Suprapubic skin (tissue), 4 donors: ENCODE results near the gene EOMES.

Source experiments
- POLR2A ChIP-seq, 2 donors: fragments of 450-650 bp; IDR thresholded peaks; one replicate each; pipeline ENCODE4 v1.6.1; 2017; ENCODE audit warnings: antibody characterized with exemption in 2 of 2, mild to moderate bottlenecking in 2 of 2, moderate library complexity in 2 of 2
- POLR2AphosphoS5 ChIP-seq, 3 donors: sonication (generic); formaldehyde crosslinking; IDR thresholded peaks; one replicate each; pipeline ENCODE4 v1.6.1; 2017; ENCODE audit warnings: antibody characterized with exemption in 3 of 3

DNA sequence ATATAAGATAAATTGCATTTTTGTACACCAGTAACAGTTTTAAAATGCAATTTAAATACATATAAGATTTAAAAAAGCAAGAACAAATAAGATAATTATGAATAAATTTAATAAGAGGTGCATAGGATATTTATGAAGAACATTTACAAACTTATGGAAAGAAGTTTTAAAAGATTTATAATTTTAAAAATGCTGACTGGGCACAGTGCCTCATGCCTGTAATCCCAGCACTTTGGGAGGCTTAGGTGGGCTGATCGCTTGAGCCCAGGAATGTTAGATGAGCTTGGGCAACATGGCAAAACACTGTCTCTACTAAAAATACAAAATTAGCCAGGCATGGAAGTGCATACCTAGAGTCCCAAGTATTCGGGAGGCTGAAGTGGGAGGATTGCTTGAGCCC lies 37.8 kb downstream of the EOMES start:
- TF ChIP-seq POLR2A (IDR thresholded peaks at IDR 0.05) (no peak), POLR2AphosphoS5 (IDR thresholded peaks at IDR 0.05) (no peak)
